HG02678 (cell line): ENCODE measurements around the gene ZDHHC14.
A peak's percentile ranks its signal among the peaks of the same experiment; 100 is the strongest.

ENCODE experiments used
- ATAC-seq: cut with Tn5 transposase; IDR thresholded peaks from one replicate; pipeline ENCODE4 v1.9.1; 2021; ENCODE audit warnings: mild to moderate bottlenecking, moderate library complexity; ENCODE audit not compliant: unreplicated experiment

ZDHHC14 gene

DNA sequence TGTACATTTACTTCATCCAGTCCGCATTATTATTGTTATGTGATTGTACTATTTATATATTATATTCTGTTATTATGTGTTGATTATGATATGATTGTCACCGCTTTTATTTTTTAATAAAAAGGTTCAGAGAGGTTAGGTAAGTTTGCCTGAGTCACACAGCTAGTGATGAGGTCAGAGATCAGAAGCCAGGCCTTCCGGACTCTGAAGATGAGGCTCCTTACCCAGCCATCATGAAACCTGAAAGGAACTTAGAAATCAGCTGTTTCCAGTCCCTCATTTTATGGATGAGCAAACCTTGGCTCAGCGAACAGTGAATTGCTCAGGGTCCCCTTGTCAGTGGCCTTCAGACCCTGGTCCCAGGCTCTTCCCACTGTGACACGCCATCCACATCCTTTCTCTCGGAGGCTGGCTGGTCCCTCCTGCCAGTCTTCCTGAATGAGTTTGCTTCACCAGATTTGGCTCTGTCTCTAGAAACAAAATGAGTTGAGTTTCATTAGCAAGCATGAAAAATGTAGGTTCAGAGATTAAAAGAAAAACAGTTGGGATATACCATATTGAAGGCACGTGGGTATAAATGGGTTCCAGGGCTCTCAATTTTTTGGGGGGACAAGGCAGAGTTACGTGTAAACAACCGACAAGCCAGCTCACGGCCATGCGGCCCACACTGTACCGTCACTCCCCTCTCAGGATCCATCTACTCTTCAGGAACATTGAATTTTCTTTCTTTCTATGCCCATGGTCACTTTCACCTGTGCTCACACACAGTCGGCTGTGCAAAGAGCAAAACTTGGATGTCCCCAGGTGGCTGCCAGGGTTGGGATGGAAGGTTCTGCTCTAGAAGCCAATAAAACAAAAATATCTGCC, 132.9 kb downstream of the ZDHHC14 start:
- no peak for ATAC-seq

- ATAC-seq: no peak
Measured at GRCh38 chr6:157514659-157515496, 133.9 kb downstream of the ZDHHC14 start.

GRCh38 chr6:157516319-157517026, 135.5 kb downstream of the ZDHHC14 start:
- ATAC-seq: no peak

DNA sequence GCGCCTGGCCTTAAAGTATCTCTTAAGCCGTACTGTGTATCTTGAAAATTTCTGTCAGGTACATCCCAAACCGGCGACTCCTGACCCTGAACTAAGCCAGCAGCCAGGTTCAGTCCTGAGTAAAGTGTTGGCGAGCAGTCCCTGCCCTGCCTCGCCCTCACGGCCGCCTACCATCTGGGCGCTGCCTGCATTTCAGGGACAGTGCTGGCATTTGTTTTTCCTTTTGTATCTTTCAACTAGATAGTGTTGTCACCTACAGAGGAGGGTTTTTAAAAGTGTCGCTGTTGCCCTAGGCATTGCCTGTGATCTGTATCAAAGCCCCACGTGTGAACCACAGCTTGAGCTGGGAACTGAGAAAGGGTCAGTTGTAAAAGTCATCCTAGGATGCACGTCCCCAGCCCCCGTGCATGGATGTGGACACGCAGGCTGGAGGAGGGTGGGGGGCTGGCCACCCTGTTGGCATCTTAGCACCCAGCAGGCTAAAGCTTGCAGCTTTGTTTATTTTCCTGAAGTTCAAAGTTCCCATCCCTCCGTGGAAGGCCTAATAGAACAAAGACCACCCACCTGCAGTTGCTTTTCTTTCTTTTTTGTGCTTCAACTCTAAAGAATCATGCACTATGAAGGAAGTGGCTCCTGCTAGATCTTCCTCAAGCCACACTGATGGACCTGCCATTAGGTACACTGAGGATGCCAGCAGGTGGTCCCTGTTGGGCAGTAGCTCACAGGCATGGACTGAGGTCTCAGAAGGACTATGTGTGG, 136.8 kb downstream of the ZDHHC14 start:
- no peak for ATAC-seq

DNA sequence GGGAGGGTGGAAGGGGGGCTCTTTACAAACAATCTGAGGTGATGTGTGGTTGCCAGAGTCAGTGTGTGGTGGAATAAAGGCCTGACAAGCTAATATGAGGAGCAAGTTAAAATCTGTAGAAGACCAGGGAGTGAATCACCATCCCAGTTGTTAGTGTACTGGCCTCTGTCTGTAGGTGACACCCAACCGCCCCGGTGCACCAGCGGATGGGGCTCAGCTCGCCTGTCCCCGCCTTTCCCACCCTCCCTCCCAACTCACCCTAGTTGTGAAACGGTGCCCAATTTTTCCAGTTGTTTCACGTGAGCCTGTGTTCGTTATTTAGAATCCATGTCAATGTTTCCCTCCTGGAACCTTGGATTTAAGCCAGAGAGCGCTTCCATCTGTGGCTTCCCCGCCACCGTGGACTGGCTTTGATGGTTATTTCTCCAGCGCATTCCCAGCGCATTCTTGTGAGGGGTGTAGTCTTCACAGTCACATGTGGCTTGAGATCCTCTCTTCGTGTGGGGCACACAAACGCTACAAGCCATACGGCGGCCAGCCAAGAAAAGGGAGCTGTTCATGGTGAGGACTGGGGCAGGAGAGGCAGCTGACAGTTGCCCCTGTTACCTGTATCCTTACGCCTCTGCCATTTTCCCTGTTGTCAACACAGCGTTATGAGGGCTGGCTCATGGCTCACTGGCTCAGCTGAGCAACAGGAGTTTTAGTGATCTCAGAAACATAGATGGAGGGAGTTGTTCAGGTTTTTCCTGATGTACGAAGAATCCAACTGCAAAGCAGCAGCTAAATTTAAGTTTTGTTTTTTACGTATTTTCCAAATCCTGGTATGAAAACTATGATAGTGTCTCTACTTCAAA, 137.6 kb downstream of the ZDHHC14 start:
- ATAC-seq: no peak

GRCh38 chr6:157519255-157520116, 138.5 kb downstream of the ZDHHC14 start:
- ATAC-seq: no peak

DNA sequence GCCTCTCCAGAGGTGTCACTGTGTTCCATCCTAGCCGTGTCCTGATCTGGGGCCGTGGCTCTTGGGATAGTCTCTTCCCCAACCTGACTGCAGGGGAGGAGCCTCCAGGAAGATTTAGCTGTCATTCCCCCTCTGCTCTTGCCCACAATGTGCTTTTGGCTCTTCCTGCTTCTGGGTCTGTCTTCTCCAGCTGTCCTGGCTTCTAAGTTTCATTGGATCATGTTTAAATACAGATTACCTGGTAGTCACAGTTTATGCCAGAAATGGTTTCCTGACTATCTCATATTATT, 139.1 kb downstream of the ZDHHC14 start:
- ATAC-seq: no peak

DNA sequence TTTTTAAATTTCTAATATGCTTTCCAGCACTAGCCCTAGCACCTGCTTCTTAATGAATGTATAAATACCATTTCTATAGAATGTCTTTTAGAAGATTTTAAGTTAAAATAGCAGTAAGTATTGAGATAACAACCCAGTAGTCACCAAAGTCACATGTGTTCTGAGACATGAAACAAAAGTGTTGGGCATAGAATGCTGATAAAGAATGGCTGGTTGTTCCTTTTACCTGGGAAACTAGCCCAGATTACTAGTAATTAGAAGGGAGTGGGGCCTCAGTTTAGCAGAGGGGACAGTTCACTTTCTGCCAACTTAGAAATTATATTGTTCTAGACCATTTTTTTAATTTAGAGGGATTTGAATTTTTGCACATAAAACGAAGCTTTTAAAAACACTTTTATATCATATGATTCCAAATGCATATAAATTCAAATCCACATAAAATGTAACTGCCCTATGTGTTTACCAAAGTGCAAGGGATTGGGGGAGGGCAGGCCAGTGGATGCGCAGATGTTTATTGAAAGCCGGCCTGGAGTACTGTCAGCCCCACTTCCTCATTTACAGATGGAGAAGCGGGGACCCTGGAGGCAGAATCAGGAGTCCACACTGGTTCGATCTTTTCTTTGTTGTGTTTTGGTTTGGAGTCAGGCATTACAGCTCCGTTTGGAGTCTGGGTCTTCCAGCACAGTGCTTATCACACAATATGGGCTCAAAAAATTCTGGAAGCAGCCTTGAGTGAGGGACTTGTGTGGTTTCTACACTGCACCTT, 139.8 kb downstream of the ZDHHC14 start:
- ATAC-seq: no peak

DNA sequence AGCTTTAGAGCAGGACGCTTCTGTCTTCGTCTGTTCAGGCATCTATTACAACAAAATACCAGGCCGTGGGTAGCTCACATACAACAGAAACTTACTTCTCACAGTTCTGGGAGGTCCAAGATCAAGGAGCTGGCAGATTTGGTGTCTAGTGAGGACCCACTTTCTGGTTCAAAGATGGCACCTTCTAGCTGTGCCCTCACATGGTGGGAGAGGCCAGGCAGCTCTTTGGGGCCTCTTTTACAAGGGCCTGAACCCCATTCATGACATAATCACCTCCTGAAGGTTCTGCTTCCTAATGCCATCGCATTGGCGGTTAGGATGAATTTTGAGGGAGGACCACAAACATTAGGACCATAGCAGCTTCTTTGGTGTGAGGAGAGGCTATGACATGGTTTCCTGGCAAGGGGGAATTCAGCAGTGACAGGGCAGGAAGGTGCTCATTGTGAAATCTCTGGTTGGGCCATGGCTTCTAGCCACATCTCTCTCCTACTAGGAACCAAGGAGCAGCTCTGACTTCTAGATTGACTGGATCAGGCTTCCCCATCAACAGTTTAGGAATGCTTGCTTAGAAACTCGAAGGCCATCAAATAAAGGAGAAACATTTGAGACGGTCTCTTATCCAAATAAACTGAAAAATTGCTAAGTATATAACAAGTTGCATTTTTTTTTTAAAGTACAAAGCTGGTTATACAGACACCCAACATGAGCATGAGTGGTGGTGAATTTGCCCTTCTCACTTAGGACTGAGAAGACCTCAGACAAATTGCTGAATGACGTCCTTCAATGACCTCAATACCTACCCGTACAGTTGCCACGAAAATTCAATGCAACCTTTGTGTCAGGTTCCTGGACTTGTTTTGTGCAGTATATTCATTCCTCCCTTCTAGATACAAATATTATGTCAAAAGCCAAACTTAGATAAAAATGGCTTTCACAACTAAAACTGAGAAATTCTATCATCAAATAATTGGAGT, 140.7 kb downstream of the ZDHHC14 start:
- no peak for ATAC-seq

GRCh38 chr6:157522472-157522871, 141.5 kb downstream of the ZDHHC14 start:
- no peak for ATAC-seq

DNA sequence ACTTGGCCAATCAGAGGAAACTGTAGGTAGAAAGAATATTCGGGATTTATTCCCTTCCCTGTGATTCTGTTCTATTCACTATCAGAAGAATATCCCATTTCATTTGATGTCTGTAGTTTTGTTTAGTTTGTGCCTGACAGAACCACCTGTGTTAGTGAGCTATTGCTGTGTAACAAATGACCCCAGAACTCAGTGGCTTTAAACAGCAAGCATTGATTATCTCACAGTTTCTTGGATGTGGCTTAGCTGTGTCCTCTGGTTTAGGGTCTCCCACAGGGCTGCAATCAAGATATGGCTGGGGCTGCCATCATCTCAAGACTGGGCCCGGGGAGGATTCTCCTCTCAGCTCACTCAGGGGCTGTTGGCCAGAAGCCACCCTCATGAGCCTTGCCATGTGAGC, 143.7 kb downstream of the ZDHHC14 start:
- ATAC-seq: no peak

GRCh38 chr6:157525292-157525889, 144.4 kb downstream of the ZDHHC14 start:
- ATAC-seq: no peak

DNA sequence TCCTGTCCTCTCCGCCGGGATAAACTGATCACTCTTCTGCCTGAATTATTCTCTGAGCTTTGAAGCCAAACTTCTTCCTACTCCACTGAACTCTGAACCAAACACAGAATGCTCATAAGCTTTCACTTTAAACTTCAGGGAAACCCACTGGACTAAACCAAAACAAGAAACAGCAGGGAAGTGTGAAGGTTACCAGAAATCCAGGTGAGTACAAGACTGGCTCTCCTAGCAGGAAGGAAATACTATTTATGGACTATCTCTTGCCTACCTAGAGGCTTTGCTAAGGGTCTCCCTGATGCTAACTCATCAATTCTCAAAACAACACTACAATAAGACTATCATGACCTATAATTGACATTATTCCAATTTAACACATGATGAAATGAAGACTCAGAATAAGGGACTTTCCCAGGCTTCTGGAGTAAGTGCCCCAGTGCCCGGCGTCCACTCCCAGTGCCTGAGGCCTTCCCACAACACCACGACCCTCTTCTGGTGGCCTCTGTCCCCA, 145.0 kb downstream of the ZDHHC14 start:
- ATAC-seq: no peak

DNA sequence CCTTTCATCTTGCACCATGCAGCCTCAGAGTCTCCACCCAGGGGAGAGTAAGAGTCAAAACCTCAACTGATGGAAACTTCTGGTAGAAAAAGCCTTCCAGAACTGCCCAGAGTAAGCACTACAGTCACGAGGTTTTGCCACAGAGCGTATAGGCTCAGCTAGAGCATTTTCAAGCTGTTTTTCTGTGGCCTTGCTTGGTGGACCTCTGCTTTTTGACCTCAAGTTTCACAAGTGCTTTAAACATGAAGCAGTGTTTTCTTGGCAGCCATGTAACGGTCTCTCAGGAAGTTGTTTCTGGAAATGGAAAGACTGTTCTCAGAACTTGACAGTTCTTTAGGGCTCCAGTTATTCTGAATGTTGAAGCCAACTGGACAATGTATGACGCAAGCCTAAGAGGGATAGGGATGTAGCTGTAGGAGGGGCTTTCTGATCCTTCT, 146.5 kb downstream of the ZDHHC14 start:
- peak; percentile 96 for ATAC-seq

DNA sequence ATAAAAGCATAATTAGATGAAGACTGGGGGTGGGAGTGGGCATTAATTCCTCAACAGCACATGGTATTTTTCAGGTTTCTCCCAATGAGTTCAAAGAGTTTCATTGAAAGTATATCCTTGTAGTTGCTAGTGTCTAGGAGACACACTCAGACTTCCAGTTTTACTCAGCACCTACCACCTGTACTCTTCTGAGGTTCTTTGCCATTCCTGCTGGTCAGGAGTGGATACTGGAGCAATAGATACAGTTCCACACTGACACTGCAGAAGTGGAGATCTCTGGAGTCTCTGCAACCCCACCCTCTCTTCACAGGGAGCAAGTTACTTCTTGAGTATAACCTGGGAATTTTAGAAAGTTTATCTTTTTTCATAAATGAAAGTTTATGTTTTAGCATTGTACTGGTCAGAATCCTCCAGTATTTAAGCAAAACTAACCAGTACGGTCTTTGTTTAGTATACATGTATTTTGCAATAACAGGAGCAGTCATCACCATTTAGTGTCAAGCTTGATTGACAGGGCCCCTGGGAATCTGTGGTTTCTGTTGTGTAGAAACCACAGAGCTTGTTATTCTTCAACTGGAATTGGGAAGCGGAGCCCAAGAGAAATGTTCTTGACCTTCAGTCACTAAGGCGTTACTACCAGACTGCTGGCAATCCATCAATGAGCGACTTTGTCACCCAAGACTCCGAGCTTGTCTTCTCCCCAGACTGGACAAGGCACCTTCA, 148.1 kb downstream of the ZDHHC14 start:
- ATAC-seq: no peak

DNA sequence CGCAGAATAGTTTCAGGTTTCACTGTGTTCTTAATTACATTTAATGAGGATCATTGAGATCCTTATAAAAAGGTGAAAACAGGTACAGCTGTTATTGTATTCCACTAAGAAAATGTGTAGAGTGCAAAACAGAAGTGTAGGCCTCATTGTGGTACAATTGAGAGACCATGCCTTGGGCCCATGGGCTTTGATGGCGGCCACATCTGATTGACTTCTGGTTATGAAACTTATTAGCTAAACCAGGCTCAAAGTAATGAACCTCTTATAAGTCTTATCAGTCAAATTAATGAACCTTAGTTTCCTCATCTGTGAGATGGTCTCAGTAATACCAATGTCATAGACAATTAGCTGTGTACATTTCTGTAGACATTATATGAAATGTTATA, 148.7 kb downstream of the ZDHHC14 start:
- ATAC-seq: no peak
